Peyer's patch (tissue), 4 donors: Measurements from ENCODE around the gene ZMIZ1. TPM values are rescaled to one million over a fixed set of nuclear protein-coding genes. Genes with fewer than 3 reads are reported as not detected.

Source experiments
- DNase-seq, 3 donors: peaks; one replicate each; pipeline ENCODE4 v3.0.0-alpha.2; 2017 to 2019
- H3K27ac ChIP-seq, 4 donors: fragments of 200-600 bp; sonication (generic); one replicate each; pipeline ENCODE4 v1.5.1; 2016 to 2019
- H3K27me3 ChIP-seq, 2 donors: fragments of 200-600 bp; sonication (generic); one replicate each; pipeline ENCODE4 v1.5.1; 2019
- H3K36me3 ChIP-seq, 3 donors: fragments of 200-600 bp; sonication (generic); one replicate each; pipeline ENCODE4 v1.5.1; 2016 to 2019
- H3K4me1 ChIP-seq, 4 donors: fragments of 200-600 bp; sonication (generic); one replicate each; pipeline ENCODE4 v1.5.1; 2016 to 2019
- H3K4me3 ChIP-seq, 4 donors: fragments of 200-600 bp; sonication (generic); 1 replicate in 3 of 4; 2 replicates in 1 of 4; pipeline ENCODE4 v1.5.1; 2016 to 2019; ENCODE audit warnings: mild to moderate bottlenecking in 1 of 4
- H3K9me3 ChIP-seq, 4 donors: fragments of 200-600 bp; sonication (generic); one replicate each; pipeline ENCODE4 v1.5.1; 2016 to 2019; ENCODE audit warnings: mild to moderate bottlenecking in 1 of 4
- CTCF ChIP-seq, 6 experiments: fragments of 450-650 bp in 4 of 6; fragments of 200-600 bp in 2 of 6; sonication (generic) in 1 of 6; IDR thresholded peaks; one replicate each; pipeline ENCODE4 v1.5.1; 2017 to 2019; ENCODE audit warnings: antibody characterized with exemption in 6 of 6, mild to moderate bottlenecking in 3 of 6, moderate library complexity in 1 of 6
- POLR2A ChIP-seq, 2 donors: fragments of 450-650 bp; IDR thresholded peaks; one replicate each; pipeline ENCODE4 v1.5.1; 2017; ENCODE audit warnings: antibody characterized with exemption in 2 of 2, mild to moderate bottlenecking in 2 of 2, moderate library complexity in 2 of 2
- total RNA-seq, 4 donors: library from RNA; depleted of rRNA; stranded (reverse); fragments of >200 nt; gene quantifications; one replicate each; pipeline ENCODE4 v1.1.0, GENCODE V29; 2016

The ZMIZ1 gene
- total RNA-seq, 4 donors from 2014 or later, result 40.4 to 86.7 (median 73.2) TPM

- peaks cover 2 to 16% (median 10%) of the 10 kb centered on the region in 4 donors for H3K4me1 ChIP-seq
- no peak for TF ChIP-seq POLR2A (IDR thresholded peaks at IDR 0.05)
- H3K9me3 ChIP-seq, result no peaks in the 10 kb centered on the region
- no peak overlapping the region for H3K27ac ChIP-seq
- no peak overlapping the region for H3K4me3 ChIP-seq
- peak in 1 of 3 donors; percentile 44 for DNase-seq
- H3K36me3 ChIP-seq, result peaks cover 0 to 60% (median 0%) of the 10 kb centered on the region in 3 donors
- no peaks in the 10 kb centered on the region for H3K27me3 ChIP-seq
Measured at GRCh38 chr10:79351332-79351731, 282.6 kb downstream of the ZMIZ1 start.

GRCh38 chr10:79352035-79352877, 283.5 kb downstream of the ZMIZ1 start:
- Histone ChIP-seq H3K4me1 (peaks cover 2 to 11% (median 7%) of the 10 kb centered on the region in 4 donors), H3K4me3 (no peak overlapping the region), H3K36me3 (peaks cover 0 to 60% (median 0%) of the 10 kb centered on the region in 3 donors), H3K27me3 (no peaks in the 10 kb centered on the region), H3K9me3 (no peaks in the 10 kb centered on the region), H3K27ac (no peak overlapping the region)
- TF ChIP-seq POLR2A (IDR thresholded peaks at IDR 0.05) (no peak), CTCF (IDR thresholded peaks at IDR 0.05) (no peak)
- DNase-seq, result no peak

GRCh38 chr10:79353000-79353406, 284.2 kb downstream of the ZMIZ1 start:
- Histone ChIP-seq H3K4me3 (no peak overlapping the region), H3K9me3 (no peaks in the 10 kb centered on the region), H3K27ac (no peak overlapping the region), H3K4me1 (peaks cover 2 to 11% (median 7%) of the 10 kb centered on the region in 4 donors), H3K36me3 (peaks cover 0 to 60% (median 0%) of the 10 kb centered on the region in 3 donors), H3K27me3 (no peaks in the 10 kb centered on the region)
- DNase-seq, result peak in 1 of 3 donors; percentile 47
- TF ChIP-seq CTCF (IDR thresholded peaks at IDR 0.05) (no peak), POLR2A (IDR thresholded peaks at IDR 0.05) (no peak)

- H3K27me3 ChIP-seq, result no peaks in the 10 kb centered on the region
- peak in 1 of 3 donors; percentile 37 for DNase-seq
- TF ChIP-seq POLR2A (IDR thresholded peaks at IDR 0.05), result no peak
- no peak for TF ChIP-seq CTCF (IDR thresholded peaks at IDR 0.05)
- peaks cover 0 to 7% (median 4%) of the 10 kb centered on the region in 4 donors for H3K4me1 ChIP-seq
- H3K9me3 ChIP-seq, result no peaks in the 10 kb centered on the region
- H3K4me3 ChIP-seq, result no peak overlapping the region
- H3K27ac ChIP-seq, result no peak overlapping the region
- peaks cover 0 to 60% (median 0%) of the 10 kb centered on the region in 3 donors for H3K36me3 ChIP-seq
Measured at GRCh38 chr10:79353726-79354125, 285.0 kb downstream of the ZMIZ1 start.

GRCh38 chr10:79354141-79354540, 285.4 kb downstream of the ZMIZ1 start:
- TF ChIP-seq CTCF (IDR thresholded peaks at IDR 0.05), result no peak
- TF ChIP-seq POLR2A (IDR thresholded peaks at IDR 0.05), result no peak
- peaks cover 0 to 3% (median under 1%) of the 10 kb centered on the region in 4 donors for H3K4me1 ChIP-seq
- no peak overlapping the region for H3K27ac ChIP-seq
- peaks cover 0 to 60% (median 0%) of the 10 kb centered on the region in 3 donors for H3K36me3 ChIP-seq
- H3K9me3 ChIP-seq, result no peaks in the 10 kb centered on the region
- DNase-seq, result peak in 1 of 3 donors; percentile 44
- H3K4me3 ChIP-seq, result no peak overlapping the region
- H3K27me3 ChIP-seq, result no peaks in the 10 kb centered on the region

GRCh38 chr10:79354615-79355014, 285.8 kb downstream of the ZMIZ1 start:
- Histone ChIP-seq H3K36me3 (peaks cover 0 to 59% (median 0%) of the 10 kb centered on the region in 3 donors), H3K9me3 (no peaks in the 10 kb centered on the region), H3K27me3 (no peaks in the 10 kb centered on the region), H3K27ac (no peak overlapping the region), H3K4me3 (no peak overlapping the region), H3K4me1 (no peaks in the 10 kb centered on the region)
- no peak for DNase-seq
- TF ChIP-seq POLR2A (IDR thresholded peaks at IDR 0.05), result no peak
